ENCODE data around the gene NXPH4.

DNA sequence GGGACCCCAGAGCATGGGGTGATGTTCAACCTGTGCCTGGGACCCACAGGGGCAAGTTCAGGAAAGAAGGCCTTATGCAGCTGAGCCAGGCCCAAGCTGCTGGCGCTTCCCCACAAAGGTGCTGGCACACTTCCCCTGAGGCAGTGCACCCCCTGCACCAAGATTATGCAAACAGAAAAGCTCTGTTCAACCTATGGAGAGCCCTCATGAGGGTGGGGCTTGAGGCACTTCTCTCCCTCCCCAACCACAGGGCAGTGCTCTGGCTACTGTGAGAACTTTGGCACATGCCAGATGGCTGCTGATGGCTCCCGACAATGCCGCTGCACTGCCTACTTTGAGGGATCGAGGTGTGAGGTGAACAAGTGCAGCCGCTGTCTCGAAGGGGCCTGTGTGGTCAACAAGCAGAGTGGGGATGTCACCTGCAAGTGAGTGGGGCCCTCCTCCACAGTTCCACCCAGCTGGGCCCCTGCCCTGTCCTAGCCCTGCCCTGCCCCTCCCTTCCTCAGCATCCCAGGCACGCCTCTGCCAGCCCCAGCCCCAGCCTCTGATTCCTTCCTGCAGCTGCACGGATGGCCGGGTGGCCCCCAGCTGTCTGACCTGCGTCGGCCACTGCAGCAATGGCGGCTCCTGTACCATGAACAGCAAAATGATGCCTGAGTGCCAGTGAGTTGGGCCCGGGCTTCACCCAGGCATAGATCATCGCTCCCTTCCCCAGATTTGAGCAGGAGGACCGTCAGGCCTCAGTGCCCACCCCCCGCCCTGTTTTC is 5.5 kb upstream of the NXPH4 start:
- TF ChIP-seq, protein P1, sequence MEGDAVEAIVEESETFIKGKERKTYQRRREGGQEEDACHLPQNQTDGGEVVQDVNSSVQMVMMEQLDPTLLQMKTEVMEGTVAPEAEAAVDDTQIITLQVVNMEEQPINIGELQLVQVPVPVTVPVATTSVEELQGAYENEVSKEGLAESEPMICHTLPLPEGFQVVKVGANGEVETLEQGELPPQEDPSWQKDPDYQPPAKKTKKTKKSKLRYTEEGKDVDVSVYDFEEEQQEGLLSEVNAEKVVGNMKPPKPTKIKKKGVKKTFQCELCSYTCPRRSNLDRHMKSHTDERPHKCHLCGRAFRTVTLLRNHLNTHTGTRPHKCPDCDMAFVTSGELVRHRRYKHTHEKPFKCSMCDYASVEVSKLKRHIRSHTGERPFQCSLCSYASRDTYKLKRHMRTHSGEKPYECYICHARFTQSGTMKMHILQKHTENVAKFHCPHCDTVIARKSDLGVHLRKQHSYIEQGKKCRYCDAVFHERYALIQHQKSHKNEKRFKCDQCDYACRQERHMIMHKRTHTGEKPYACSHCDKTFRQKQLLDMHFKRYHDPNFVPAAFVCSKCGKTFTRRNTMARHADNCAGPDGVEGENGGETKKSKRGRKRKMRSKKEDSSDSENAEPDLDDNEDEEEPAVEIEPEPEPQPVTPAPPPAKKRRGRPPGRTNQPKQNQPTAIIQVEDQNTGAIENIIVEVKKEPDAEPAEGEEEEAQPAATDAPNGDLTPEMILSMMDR (IDR thresholded peaks at IDR 0.05) = no peak
- no peak for TF ChIP-seq EZH2 (IDR thresholded peaks at IDR 0.05)

Data from neural progenitor cell (in vitro differentiated cells).